ENCODE measurements around the gene MAP7D2.

DNA sequence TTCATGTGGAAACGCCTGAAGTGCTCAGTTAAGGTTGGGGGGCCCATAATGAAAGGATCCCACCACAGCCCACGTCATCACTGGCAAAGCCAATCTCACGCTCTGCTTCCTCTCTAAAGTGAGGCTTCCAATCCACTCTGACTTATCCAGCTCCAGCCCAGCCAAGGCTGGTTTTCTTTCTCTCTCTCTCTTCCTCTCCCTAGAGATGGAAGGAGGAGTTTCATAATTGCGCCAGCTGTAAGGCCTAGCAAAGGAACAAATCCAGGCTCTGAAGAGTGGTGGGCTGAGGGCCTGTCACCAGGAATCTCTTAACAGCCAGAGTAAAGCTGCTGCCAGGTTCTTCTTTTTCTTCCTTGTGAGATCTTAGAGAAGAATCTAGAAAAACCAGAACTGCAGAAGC is 105.1 kb downstream of the MAP7D2 start:
- TF ChIP-seq, protein P1, sequence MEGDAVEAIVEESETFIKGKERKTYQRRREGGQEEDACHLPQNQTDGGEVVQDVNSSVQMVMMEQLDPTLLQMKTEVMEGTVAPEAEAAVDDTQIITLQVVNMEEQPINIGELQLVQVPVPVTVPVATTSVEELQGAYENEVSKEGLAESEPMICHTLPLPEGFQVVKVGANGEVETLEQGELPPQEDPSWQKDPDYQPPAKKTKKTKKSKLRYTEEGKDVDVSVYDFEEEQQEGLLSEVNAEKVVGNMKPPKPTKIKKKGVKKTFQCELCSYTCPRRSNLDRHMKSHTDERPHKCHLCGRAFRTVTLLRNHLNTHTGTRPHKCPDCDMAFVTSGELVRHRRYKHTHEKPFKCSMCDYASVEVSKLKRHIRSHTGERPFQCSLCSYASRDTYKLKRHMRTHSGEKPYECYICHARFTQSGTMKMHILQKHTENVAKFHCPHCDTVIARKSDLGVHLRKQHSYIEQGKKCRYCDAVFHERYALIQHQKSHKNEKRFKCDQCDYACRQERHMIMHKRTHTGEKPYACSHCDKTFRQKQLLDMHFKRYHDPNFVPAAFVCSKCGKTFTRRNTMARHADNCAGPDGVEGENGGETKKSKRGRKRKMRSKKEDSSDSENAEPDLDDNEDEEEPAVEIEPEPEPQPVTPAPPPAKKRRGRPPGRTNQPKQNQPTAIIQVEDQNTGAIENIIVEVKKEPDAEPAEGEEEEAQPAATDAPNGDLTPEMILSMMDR (tag by site-specific recombination; IDR thresholded peaks at IDR 0.05), result no peak
- TF ChIP-seq, protein P2, sequence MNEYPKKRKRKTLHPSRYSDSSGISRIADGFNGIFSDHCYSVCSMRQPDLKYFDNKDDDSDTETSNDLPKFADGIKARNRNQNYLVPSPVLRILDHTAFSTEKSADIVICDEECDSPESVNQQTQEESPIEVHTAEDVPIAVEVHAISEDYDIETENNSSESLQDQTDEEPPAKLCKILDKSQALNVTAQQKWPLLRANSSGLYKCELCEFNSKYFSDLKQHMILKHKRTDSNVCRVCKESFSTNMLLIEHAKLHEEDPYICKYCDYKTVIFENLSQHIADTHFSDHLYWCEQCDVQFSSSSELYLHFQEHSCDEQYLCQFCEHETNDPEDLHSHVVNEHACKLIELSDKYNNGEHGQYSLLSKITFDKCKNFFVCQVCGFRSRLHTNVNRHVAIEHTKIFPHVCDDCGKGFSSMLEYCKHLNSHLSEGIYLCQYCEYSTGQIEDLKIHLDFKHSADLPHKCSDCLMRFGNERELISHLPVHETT (tag by site-specific recombination; IDR thresholded peaks at IDR 0.05), result no peak
